RWPE1 (cell line): ENCODE data around the gene GAS6.
A peak's percentile ranks its signal among the peaks of the same experiment; 100 is the strongest.

ENCODE experiments used
- CTCF ChIA-PET: fragments of 350-600 bp; sonication (Branson Sonifier 250); formaldehyde crosslinking; extraction: SDS; loops from one replicate; lab custom pipeline; 2021; lab: Yijun Ruan, JAX
- POLR2A ChIA-PET: fragments of 400-600 bp; formaldehyde crosslinking; extraction: SDS; loops from one replicate; lab custom pipeline; 2020; ENCODE audit warnings: antibody characterized with exemption; ENCODE audit not compliant: low non-redundant PET; lab: Yijun Ruan, JAX
- DNase-seq: peaks from one replicate; pipeline ENCODE4 v3.0.0; 2012; ENCODE audit warnings: low spot score
- H3K27ac ChIP-seq: fragments of 450-650 bp; 2 replicates; pipeline ENCODE4 v1.5.1; 2017
- TF ChIP-seq, protein P1 (sequence below): fragments of 450-650 bp; conservative IDR thresholded peaks from 2 replicates; pipeline ENCODE4 v1.5.1; 2017; ENCODE audit warnings: low read depth, mild to moderate bottlenecking

Gene GAS6

DNA sequence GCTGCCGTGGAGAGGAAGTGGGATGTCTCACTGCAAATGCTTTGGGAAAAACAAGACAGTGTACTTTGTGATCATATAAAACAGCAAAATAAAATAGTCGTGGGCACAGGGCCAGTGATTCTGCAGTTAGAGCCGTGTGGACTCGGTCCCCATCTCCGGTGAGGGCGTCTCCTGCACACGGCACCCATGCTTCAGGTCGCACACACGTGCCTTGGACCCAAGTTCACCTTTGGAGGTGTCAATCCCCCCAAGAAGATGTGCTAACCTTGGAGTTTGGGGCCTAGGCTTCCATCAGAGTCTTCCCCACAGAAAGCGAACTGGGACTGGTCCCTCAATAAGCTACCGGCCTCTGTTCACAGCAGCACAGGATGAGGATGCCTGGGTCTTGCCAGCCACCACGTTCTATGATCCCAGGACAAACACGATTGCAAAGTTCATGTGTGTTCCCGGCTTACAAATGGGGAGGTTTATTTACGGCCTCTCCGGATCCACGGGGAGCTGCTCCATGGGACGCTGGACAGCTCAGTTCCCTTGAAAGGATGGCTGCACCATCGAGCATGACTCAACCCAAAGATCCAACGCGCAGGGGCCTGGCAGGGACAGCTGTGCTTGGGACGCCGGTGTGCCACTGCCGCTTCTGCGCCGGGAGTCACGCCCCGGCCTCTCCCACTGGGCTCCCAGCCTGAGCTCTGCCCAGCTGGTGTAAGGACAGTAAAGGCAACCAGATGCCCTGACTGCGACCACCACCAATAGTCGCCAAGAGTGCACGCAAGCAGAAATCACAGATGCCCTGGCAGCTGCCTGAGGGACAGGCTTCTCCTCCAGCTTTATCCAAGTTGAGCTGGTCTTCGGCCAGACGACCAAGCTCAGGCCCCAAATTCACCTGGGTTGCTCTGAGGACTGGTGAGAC is 8.6 kb downstream of the GAS6 start:
- TF ChIP-seq, protein P1, sequence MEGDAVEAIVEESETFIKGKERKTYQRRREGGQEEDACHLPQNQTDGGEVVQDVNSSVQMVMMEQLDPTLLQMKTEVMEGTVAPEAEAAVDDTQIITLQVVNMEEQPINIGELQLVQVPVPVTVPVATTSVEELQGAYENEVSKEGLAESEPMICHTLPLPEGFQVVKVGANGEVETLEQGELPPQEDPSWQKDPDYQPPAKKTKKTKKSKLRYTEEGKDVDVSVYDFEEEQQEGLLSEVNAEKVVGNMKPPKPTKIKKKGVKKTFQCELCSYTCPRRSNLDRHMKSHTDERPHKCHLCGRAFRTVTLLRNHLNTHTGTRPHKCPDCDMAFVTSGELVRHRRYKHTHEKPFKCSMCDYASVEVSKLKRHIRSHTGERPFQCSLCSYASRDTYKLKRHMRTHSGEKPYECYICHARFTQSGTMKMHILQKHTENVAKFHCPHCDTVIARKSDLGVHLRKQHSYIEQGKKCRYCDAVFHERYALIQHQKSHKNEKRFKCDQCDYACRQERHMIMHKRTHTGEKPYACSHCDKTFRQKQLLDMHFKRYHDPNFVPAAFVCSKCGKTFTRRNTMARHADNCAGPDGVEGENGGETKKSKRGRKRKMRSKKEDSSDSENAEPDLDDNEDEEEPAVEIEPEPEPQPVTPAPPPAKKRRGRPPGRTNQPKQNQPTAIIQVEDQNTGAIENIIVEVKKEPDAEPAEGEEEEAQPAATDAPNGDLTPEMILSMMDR, result no peak
- peak overlapping the region; percentile 65 for H3K27ac ChIP-seq
- no peak for DNase-seq
- ChIA-PET POLR2A (no interaction called here), CTCF (no interaction called here)

DNA sequence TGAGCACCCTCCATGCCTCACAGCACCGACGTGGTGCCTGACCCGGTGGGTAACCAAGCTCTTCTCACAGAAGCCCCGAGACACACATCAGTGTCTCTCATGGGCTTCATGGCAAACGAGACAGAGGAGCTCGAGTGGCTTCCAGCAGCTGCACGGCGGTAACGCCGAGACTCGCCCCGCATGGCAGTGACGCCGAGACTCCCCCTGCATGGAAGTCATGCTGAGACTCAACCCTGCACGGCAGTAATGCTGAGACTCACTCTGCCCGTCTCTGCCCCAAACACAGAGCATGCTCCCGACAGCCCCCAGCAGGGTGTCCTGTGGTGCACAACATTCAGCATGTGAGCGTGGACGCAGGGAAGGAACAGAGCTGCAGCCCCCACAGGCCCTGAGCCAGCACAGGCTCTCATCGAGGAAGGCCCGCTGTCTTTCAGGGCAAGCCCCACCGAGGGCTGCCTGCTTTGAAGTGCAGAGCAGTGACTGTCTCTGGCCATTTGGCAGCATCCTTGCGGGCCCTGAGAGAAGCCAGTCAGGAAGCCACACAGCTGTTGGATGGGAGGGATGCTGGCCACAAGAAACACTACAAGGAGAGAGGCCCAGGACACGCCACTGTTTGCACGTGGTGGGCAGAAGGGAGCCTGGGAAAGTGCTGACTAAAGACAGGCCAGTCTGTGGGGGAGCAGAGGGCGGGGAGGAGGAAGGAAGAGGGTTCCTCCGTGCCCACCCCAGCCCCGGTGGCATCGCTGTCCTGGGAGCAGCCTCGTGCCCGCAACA is 9.5 kb downstream of the GAS6 start:
- CTCF ChIA-PET, result interaction anchor here (0.5 kb wide), 1 partner anchor 298 kb away, joined by 3 read pairs; no protein-coding TSS in a partner anchor
- POLR2A ChIA-PET, result no interaction called here
- TF ChIP-seq, protein P1, result no peak
- DNase-seq, result no peak
- H3K27ac ChIP-seq, result peak overlapping the region; percentile 65

DNA sequence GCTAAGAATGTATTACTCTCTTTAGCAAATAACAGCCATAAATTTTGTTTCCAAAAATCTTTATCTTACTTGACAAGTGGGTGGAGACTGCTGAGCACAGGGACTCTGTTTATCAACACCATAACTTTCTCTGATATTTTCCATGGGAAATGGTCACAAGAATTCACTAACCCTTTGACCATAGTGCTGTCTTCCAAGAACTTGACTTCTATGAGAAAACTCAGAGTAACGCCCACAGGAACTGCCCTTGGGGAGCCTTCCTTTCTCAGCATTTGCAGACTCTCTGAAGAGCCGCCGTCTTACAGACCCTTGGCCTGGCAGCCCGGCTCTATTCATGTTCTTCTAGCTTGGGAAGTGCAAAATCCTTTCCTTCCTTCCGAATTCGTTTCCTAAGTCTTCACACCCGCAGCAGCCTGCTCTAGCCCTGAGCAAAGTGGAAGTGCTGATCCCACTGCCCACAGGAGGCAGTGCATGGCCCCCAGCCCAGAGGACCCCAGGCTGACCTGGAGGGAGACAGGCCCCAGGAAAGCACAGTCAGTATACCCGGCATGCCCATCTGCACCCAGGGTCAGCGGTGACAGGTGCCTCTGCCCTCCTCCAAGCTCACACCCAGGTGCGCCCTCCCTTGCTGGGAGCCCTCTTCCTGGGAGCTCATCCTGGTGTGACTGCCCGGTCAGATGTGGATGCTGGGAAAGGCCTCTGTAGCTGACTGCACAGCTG is 10.2 kb downstream of the GAS6 start:
- POLR2A ChIA-PET, result no interaction called here

DNA sequence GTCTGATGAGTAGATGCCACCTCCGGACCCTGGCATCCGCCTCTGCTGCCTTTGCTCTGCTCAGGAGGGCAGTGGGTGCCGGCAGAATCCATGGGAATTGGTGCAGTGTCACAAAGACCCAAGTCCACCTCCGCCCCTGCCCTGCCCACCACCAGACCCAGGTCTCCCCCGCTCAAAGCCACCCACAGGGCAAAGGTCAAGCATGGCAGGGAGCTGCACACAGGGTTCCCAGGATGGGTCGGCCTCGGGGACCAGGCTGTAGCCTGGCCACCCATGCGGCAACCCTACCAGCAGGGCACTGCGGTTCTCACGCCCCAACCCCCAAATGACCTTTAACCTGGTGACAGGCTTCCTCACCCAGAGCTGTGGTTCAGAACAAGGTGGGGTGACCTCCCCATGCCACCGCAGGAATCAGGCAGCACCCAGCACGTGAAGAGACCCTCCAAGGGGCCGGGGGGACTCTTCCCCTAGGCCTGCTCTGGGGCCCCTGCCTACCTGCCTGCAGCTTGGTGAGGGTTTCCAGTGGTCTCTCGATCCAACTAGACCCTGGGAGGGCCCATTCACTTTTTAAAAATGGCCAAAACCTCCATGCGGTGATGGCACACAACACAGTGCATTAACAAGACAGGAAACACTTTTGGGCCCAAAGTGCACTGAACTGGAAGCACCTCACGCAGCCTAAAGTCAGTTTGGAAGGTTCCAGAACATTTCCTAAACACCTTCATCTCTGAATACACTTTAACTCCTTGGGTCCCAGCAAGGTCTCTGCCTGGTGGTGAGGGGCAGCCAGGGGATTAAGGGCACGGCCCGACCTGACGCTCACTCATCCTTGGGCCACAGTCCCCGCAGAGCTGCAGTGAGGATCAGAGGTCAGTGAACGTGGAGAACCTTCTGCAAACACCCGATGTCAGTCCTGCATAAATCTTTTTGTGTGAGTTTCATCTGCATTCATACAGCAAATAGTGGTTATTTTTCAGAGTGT is 11.0 kb downstream of the GAS6 start:
- peak overlapping the region; percentile 65 for H3K27ac ChIP-seq
- TF ChIP-seq, protein P1, result no peak
- ChIA-PET CTCF (no interaction called here), POLR2A (no interaction called here)
- no peak for DNase-seq

More for the DNA sequence above, 10.2 kb downstream of the GAS6 start:
- DNase-seq, result no peak
- H3K27ac ChIP-seq, result peak overlapping the region; percentile 65
- CTCF ChIA-PET, result interaction anchor here (0.5 kb wide), 1 partner anchor 299 kb away, joined by 3 read pairs; no protein-coding TSS in a partner anchor
- TF ChIP-seq, protein P1, result no peak

DNA sequence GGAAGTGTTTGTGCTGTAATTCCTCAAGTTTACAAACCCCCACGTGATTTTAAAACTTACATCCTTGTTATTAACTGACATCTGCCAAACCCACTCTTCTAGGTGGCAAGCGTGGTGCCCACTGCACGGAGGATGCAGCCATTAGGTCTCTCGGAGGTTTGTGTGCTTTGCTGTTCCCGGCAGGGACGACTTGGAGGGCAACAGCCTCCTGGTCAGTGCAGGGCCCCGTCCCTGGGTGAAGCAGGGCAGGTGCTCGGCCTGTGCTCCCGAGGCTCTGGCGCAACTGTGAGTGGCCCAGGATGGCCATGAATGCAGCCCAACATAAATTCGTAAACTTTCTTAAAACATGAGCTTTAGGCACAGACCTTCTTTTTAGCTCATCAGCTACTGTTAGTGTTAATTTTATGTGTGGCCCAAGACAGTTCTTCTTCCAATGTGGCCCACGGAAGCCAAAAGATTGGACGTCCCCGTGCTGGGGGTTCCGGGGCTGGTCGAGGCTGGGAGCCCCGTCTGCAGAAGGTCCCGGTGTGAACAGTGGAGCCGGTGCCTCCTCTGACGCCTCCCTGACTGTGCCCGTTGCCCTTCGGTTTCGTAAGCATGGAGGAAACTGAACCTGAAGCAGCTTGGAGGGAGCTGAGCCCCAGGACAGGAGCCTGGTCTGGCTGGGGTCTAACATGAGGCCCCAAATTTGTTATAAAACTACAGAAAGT is 11.9 kb downstream of the GAS6 start:
- CTCF ChIA-PET, result no interaction called here
- TF ChIP-seq, protein P1, result no peak
- peak overlapping the region; percentile 65 for H3K27ac ChIP-seq
- POLR2A ChIA-PET, result no interaction called here
- no peak for DNase-seq
